Astrocyte (in vitro differentiated cells and primary cell): Measurements from ENCODE around the gene KCND2. TPM values are rescaled to one million over a fixed set of nuclear protein-coding genes. Genes with fewer than 3 reads are reported as not detected.

Experiments
- DNase-seq: peaks from one replicate; pipeline ENCODE4 v3.0.0-alpha.2; 2010; ENCODE audit warnings: low read depth
- FAIRE-seq: peaks from 2 replicates; lab custom pipeline; 2011; peaks lifted over from hg19 to GRCh38; lab: Jason Lieb, UNC
- H2AFZ ChIP-seq: 2 replicates; pipeline ENCODE4 v1.6.0; 2012; ENCODE audit warnings: low read depth, low read length, inconsistent platforms
- H3K27ac ChIP-seq: 2 replicates; pipeline ENCODE4 v1.5.1; 2011; ENCODE audit warnings: low read depth, low read length, inconsistent platforms
- H3K27me3 ChIP-seq: 2 replicates; pipeline ENCODE4 v1.6.0; 2011; ENCODE audit warnings: low read length, inconsistent platforms; ENCODE audit not compliant: insufficient read depth
- H3K36me3 ChIP-seq: 2 replicates; pipeline ENCODE4 v1.5.1; 2011; ENCODE audit warnings: low read length, inconsistent platforms; ENCODE audit not compliant: insufficient read depth
- H3K4me1 ChIP-seq: 2 replicates; pipeline ENCODE4 v1.5.1; 2011; ENCODE audit warnings: low read length, inconsistent platforms; ENCODE audit not compliant: insufficient read depth
- H3K4me2 ChIP-seq: 2 replicates; pipeline ENCODE4 v1.6.0; 2012; ENCODE audit warnings: low read length, inconsistent platforms
- H3K4me3 ChIP-seq: 2 replicates; pipeline ENCODE4 v1.5.1; 2011; ENCODE audit warnings: low read depth, mild to moderate bottlenecking, low read length, inconsistent platforms; ENCODE audit not compliant: insufficient read depth
- H3K79me2 ChIP-seq: 2 replicates; pipeline ENCODE4 v1.6.0; 2012; ENCODE audit warnings: mild to moderate bottlenecking, low read length, inconsistent platforms; ENCODE audit not compliant: insufficient read depth
- H3K9ac ChIP-seq: 2 replicates; pipeline ENCODE4 v1.6.0; 2012; ENCODE audit warnings: mild to moderate bottlenecking, low read length, inconsistent platforms
- H3K9me3 ChIP-seq: 2 replicates; pipeline ENCODE4 v1.5.1; 2012; ENCODE audit warnings: low read depth, mild to moderate bottlenecking, low read length, inconsistent platforms; ENCODE audit not compliant: insufficient read depth
- H4K20me1 ChIP-seq: 2 replicates; pipeline ENCODE4 v1.6.0; 2012; ENCODE audit warnings: low read length, inconsistent platforms; ENCODE audit not compliant: insufficient read depth
- H3K27ac Mint-ChIP-seq: one replicate; pipeline ENCODE4 v1.8.0; 2021; ENCODE audit warnings: mild to moderate bottlenecking, mixed read lengths; ENCODE audit not compliant: unreplicated experiment
- H3K27me3 Mint-ChIP-seq: one replicate; pipeline ENCODE4 v1.8.0; 2021; ENCODE audit warnings: low read depth, mixed read lengths; ENCODE audit not compliant: unreplicated experiment
- H3K36me3 Mint-ChIP-seq: one replicate; pipeline ENCODE4 v1.8.0; 2021; ENCODE audit warnings: low read depth, mixed read lengths; ENCODE audit not compliant: unreplicated experiment
- H3K4me1 Mint-ChIP-seq: one replicate; pipeline ENCODE4 v1.8.0; 2021; ENCODE audit warnings: low read depth, mixed read lengths; ENCODE audit not compliant: unreplicated experiment
- H3K4me3 Mint-ChIP-seq: one replicate; pipeline ENCODE4 v1.8.0; 2021; ENCODE audit warnings: mild to moderate bottlenecking, moderate library complexity, mixed read lengths; ENCODE audit not compliant: unreplicated experiment
- H3K9me3 Mint-ChIP-seq: one replicate; pipeline ENCODE4 v1.8.0; 2021; ENCODE audit warnings: mild to moderate bottlenecking, mixed read lengths; ENCODE audit not compliant: unreplicated experiment
- CTCF ChIP-seq: IDR thresholded peaks from 2 replicates; pipeline ENCODE4 v1.5.1; 2011; ENCODE audit warnings: low read depth, mild to moderate bottlenecking, inconsistent platforms, low read length, moderate library complexity; ENCODE audit not compliant: insufficient read depth
- EZH2 ChIP-seq: IDR thresholded peaks from 2 replicates; pipeline ENCODE4 v1.6.1; 2012; ENCODE audit warnings: mild to moderate bottlenecking, low read length, inconsistent platforms; ENCODE audit not compliant: insufficient read depth
- total RNA-seq: library from RNA; stranded (reverse); gene quantifications from 2 replicates; pipeline ENCODE4 v1.2.1, GENCODE V29; 2021

The KCND2 gene
- total RNA-seq, 1 donor from 2014 or later = 0.30 TPM

GRCh38 chr7:120327054-120327453, 54.1 kb downstream of the KCND2 start:
- no peaks in the 10 kb centered on the region for H3K4me1 Mint-ChIP-seq
- Histone ChIP-seq H4K20me1 (no peaks in the 10 kb centered on the region), H3K27ac (no peak overlapping the region), H3K4me1 (no peaks in the 10 kb centered on the region), H3K36me3 (no peaks in the 10 kb centered on the region), H3K4me3 (no peak overlapping the region), H2AFZ (no peak overlapping the region), H3K4me2 (no peak overlapping the region), H3K9me3 (no peaks in the 10 kb centered on the region), H3K79me2 (no peaks in the 10 kb centered on the region), H3K9ac (no peak overlapping the region), H3K27me3 (no peaks in the 10 kb centered on the region)
- FAIRE-seq (no peak), DNase-seq (no peak)
- H3K36me3 Mint-ChIP-seq = no peaks in the 10 kb centered on the region
- no peak overlapping the region for H3K27ac Mint-ChIP-seq
- no peak overlapping the region for H3K4me3 Mint-ChIP-seq
- H3K27me3 Mint-ChIP-seq = no peaks in the 10 kb centered on the region
- TF ChIP-seq EZH2 = no peak
- no peak for TF ChIP-seq CTCF
- no peaks in the 10 kb centered on the region for H3K9me3 Mint-ChIP-seq

- no peaks in the 10 kb centered on the region for H3K4me1 Mint-ChIP-seq
- H3K4me2 ChIP-seq = no peak overlapping the region
- H3K27ac ChIP-seq = no peak overlapping the region
- FAIRE-seq (no peak), DNase-seq (no peak)
- no peak overlapping the region for H2AFZ ChIP-seq
- H3K4me3 ChIP-seq = no peak overlapping the region
- H3K27me3 Mint-ChIP-seq = no peaks in the 10 kb centered on the region
- no peaks in the 10 kb centered on the region for H3K9me3 ChIP-seq
- no peak overlapping the region for H3K27ac Mint-ChIP-seq
- no peak overlapping the region for H3K9ac ChIP-seq
- no peaks in the 10 kb centered on the region for H3K36me3 ChIP-seq
- no peaks in the 10 kb centered on the region for H3K4me1 ChIP-seq
- H3K36me3 Mint-ChIP-seq = no peaks in the 10 kb centered on the region
- H3K4me3 Mint-ChIP-seq = no peak overlapping the region
- TF ChIP-seq CTCF (no peak), EZH2 (no peak)
- H3K79me2 ChIP-seq = no peaks in the 10 kb centered on the region
- no peaks in the 10 kb centered on the region for H3K27me3 ChIP-seq
- H3K9me3 Mint-ChIP-seq = no peaks in the 10 kb centered on the region
- H4K20me1 ChIP-seq = no peaks in the 10 kb centered on the region
These were observed 59.5 kb downstream of the KCND2 start for GRCh38 chr7:120332433-120332832.

- Mint-ChIP-seq H3K9me3 (no peaks in the 10 kb centered on the region), H3K27me3 (no peaks in the 10 kb centered on the region), H3K4me3 (no peak overlapping the region), H3K4me1 (no peaks in the 10 kb centered on the region), H3K27ac (no peak overlapping the region), H3K36me3 (no peaks in the 10 kb centered on the region)
- no peak overlapping the region for H3K4me3 ChIP-seq
- DNase-seq (no peak), FAIRE-seq (no peak)
- no peak overlapping the region for H2AFZ ChIP-seq
- H3K79me2 ChIP-seq = no peaks in the 10 kb centered on the region
- H3K4me1 ChIP-seq = no peaks in the 10 kb centered on the region
- no peaks in the 10 kb centered on the region for H4K20me1 ChIP-seq
- no peak overlapping the region for H3K4me2 ChIP-seq
- H3K27ac ChIP-seq = no peak overlapping the region
- H3K36me3 ChIP-seq = no peaks in the 10 kb centered on the region
- no peaks in the 10 kb centered on the region for H3K27me3 ChIP-seq
- no peaks in the 10 kb centered on the region for H3K9me3 ChIP-seq
- no peak for TF ChIP-seq CTCF
- no peak for TF ChIP-seq EZH2
- H3K9ac ChIP-seq = no peak overlapping the region
These were observed 61.5 kb downstream of the KCND2 start for GRCh38 chr7:120334475-120334874.
